OCI-LY1 (cell line): ENCODE data around the gene TPRA1.

Experiments used
- EZH2 ChIP-seq: fragments of 200-600 bp; sonication (generic), shearing (Covaris generic); IDR thresholded peaks from 2 replicates; pipeline ENCODE4 v1.8.0; 2017; ENCODE audit warnings: borderline replicate concordance, mixed run types, mild to moderate bottlenecking, antibody characterized with exemption, low read length, moderate library complexity, mixed read lengths
- TF ChIP-seq, protein P1 (sequence below): fragments of 200-600 bp; sonication (generic), shearing (Covaris generic); IDR thresholded peaks from 2 replicates; pipeline ENCODE4 v1.5.1; 2017; ENCODE audit warnings: mild to moderate bottlenecking, antibody characterized with exemption, low read length, moderate library complexity, mixed read lengths

GRCh38 chr3:127622031-127622430, 31.5 kb upstream of the TPRA1 start:
- TF ChIP-seq EZH2 = no peak
- TF ChIP-seq, protein P1, sequence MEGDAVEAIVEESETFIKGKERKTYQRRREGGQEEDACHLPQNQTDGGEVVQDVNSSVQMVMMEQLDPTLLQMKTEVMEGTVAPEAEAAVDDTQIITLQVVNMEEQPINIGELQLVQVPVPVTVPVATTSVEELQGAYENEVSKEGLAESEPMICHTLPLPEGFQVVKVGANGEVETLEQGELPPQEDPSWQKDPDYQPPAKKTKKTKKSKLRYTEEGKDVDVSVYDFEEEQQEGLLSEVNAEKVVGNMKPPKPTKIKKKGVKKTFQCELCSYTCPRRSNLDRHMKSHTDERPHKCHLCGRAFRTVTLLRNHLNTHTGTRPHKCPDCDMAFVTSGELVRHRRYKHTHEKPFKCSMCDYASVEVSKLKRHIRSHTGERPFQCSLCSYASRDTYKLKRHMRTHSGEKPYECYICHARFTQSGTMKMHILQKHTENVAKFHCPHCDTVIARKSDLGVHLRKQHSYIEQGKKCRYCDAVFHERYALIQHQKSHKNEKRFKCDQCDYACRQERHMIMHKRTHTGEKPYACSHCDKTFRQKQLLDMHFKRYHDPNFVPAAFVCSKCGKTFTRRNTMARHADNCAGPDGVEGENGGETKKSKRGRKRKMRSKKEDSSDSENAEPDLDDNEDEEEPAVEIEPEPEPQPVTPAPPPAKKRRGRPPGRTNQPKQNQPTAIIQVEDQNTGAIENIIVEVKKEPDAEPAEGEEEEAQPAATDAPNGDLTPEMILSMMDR = no peak
